EL (cell line): ENCODE data around the gene ATG2B.

ENCODE experiments used
- DNase-seq: peaks from one replicate; pipeline ENCODE4 v3.0.0-alpha.2; 2016

ATG2B gene

DNA sequence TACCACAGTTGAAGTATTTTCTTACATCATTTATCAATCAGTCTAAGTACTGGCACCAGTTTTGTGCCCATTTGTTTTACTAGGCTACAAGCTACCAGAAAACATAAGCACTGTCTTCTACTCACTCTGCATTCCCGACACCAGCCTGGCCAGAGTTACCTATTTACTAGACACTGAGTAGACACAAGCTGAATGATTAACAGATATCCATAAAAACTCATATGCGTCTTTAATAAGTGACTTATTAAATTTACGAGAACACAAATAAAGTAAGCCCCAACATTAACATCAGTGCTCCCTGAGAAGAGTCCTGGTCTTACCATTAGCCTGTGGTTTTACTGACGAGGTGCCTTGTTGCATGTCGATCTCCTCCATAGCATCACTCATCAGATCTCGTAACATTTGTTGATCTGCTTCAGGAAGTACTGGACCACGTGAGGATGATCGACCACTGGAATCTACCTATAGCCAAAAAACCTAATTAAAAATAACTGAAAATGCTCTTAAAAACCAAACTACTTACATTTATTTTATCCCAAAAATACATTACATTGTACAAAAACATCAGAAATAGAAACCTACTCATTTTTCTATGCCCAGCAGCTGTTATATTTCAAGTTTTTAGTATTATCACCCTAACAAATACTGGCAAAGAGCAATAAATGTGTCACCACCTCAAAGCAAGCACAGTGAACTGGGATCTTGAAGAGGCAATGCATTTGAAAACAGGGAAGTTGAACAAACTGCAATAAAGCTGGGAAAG lies 53.8 kb downstream of the ATG2B start:
- no peak for DNase-seq

GRCh38 chr14:96307434-96307833 lies 55.7 kb downstream of the ATG2B start:
- no peak for DNase-seq

DNA sequence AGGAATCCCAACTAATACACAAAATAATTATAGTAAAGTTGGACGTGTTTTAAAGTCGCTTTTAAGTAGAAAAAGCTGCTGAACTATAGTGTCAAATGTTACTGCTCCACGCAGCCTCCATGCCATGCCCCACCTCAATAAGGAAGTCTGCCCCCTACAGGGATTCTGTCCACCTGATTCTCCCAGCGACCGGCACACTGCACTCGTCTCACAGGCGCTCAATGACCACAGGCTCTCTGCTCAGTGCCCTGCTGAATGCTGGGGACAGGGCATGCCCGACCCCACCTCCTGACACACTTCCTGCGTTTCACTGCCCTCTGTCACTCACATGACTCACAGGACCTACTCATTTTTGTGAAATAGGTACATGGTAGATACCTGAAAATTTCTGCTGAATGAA lies 58.2 kb downstream of the ATG2B start:
- DNase-seq: no peak

- DNase-seq: no peak
Observed at GRCh38 chr14:96303981-96304380, 59.2 kb downstream of the ATG2B start.

DNA sequence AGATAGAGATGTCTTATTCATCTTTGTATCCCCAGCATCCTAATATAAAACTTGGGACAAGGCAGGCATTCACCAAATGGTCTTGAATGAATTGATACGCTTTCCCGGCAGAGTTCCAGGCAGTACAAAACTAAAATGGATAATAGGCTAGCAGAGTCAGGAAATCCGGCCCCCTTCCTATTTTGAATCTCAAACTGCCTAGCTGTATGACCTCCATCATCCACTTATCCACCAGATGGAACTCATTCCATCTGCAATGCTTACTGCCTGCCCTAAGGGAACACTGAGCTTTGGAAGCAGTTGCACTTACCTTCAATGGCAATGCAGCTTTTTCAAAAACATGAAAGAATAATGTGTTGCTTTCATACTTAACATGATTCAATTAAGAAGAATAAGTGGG lies 63.7 kb downstream of the ATG2B start:
- DNase-seq: no peak

- no peak for DNase-seq
Observed at GRCh38 chr14:96297997-96298515, 65.1 kb downstream of the ATG2B start.

- no peak for DNase-seq
Observed at GRCh38 chr14:96297000-96297399, 66.1 kb downstream of the ATG2B start.

DNA sequence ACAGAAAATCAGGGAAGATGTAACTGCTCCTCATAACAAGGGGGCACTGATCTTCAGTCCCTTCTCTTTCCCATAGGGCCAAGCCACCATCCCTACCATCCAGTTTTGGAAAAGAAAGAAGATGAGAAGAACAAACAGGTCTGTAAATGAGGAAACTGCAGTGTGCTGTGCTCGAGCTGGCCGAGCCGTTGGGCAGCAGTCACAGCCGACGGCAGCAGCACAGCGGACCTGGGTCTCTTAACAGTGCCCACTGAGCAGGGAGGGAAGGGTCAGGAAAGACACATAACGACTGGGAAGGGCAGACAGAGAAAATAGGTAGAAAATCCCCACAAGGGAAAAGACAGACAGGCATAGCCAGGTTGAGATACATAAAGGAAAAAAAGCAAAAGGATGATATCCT lies 68.9 kb downstream of the ATG2B start:
- DNase-seq: no peak

GRCh38 chr14:96287856-96288255 lies 75.3 kb downstream of the ATG2B start:
- DNase-seq: no peak

DNA sequence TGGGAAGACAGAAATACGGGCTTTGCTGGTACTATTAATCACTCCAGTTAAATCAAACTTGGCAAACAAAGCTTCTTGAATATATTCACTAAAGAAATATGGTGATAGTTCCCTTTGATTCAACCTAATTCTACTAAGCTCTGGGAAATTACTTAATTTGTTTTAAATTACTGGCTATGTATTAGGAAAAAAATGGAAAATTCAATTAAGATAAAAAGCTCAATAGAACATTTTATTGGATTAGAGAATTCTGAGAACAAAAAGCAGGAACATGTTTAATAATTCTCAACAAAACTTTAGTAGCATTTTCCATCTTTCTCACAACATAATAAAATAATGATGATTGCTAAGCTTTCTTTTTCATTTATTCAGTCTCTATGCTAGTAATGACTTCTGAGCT lies 76.9 kb downstream of the ATG2B start:
- DNase-seq: no peak

GRCh38 chr14:96285667-96286066 lies 77.5 kb downstream of the ATG2B start:
- no peak for DNase-seq

DNA sequence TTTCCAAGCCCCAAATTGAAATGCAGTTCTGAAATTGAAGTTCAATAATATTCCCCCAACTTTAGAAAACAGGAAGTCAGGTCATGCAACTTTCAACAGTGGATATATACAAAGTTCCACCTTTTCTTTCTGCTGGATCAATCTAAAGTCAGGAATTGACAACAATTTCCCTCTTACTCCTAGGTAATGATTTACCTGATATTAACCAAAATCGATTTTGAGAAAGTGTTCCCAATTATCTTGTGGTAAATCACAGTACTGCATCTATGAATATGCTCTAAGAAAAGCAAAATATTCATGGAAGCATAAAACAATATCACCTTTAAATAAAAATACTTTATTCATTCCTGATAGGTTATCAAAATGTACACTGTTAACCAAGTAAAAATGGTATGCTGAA lies 78.7 kb downstream of the ATG2B start:
- DNase-seq: no peak

DNA sequence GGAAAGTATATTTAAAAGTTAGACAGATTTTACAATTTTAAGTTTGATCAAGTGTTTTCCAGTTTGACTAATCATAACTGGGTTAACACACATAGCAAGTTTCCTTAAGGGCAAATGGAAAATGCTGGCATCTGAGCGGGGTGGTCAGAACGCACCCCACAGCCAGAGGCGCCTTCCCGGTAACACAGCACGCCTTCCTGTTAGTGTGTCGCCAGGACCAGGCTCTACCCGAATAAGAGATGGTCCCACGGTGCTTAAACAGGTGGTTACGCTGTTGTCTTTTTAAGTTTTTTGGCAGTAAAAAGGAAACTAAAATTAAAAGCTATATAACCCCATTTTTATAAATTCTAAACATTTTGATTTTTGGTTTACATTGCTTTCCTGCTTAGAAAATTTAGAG lies 79.1 kb downstream of the ATG2B start:
- no peak for DNase-seq

GRCh38 chr14:96281486-96281885 lies 81.7 kb downstream of the ATG2B start:
- DNase-seq: no peak

DNA sequence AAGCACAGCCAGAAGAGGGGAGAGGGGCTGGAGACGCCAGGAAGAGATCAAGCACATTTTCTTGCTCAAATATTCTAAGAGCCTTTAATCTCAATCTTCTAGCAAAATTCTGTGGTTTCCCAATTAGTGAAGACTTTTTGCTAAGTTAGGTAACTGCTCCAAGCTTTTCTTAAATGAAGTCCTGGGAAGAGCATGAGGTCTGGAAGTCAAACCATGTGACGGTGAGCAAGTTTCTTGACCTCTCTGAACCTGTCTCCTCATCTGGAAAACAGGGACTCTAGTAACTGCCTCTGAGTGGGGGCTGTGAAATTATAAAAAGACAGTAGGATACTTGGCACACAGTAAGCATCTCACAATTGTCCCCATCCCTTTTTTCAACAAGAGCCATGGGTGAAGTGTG lies 83.0 kb downstream of the ATG2B start:
- no peak for DNase-seq

- peak; percentile 51 for DNase-seq
Observed at GRCh38 chr14:96279564-96279963, 83.6 kb downstream of the ATG2B start.

DNA sequence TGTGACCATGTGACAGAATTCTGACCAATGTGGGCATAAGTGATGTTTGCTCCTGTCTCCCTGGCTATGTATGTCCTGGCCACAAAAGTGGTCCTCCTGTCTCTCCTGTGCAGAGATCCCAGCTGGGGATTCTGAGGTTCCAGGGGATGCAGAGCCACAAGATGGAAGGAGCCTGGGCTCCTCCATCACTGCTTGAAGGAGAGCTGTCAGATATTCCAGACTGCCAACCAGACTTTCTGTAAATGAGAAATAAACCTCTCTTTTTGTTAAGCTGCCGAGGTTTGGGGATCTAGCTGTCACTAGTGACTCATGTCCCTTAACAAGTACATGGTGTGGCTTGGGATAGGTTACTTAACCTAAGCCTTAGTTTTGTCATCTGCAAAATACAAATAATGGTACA lies 85.3 kb downstream of the ATG2B start:
- no peak for DNase-seq

- peak; percentile 74 for DNase-seq
Observed at GRCh38 chr14:96275177-96276112, 87.7 kb downstream of the ATG2B start.

DNA sequence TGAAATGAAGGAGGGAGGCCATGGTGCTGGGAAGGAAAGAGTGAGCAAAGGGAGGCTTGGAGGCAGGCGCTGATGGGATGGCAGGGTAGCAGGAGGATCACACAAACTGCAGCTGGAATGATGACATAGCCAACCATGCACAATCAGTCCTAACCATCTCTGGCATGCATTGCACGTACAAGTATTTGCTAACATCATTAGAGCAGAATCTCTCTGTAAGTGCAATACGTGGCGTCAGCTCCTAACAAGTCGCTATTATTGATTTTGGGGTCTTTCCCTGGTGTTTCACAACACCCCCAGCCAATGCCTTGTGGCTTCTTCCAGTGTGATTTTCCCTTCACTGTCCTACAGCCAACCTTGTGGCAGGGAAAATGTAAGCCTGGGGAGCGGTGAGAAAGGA lies 88.6 kb downstream of the ATG2B start:
- DNase-seq: peak; percentile 78

DNA sequence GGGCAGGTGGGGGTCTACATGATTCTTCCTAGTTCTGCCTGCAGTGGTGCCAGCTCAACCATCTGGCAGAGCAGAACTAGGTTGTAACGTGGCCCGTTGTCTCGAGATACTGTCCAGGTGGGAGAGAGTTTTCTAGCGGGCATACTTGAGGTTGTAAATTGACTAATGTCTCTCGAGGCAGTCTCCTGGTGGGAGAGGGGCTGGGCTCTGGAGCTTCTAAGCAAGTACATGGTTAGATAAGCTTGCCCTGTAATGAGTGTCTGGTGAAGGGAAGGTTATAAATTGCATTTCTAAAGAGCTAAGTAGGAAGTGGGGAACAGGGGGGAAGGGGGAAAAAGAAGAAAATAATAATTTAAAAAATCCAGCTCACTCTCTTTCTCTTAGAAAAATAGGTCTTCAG lies 89.0 kb downstream of the ATG2B start:
- DNase-seq: no peak

GRCh38 chr14:96273629-96274028 lies 89.5 kb downstream of the ATG2B start:
- DNase-seq: no peak

- DNase-seq: peak; percentile 34
Observed at GRCh38 chr14:96272777-96273473, 90.2 kb downstream of the ATG2B start.

DNA sequence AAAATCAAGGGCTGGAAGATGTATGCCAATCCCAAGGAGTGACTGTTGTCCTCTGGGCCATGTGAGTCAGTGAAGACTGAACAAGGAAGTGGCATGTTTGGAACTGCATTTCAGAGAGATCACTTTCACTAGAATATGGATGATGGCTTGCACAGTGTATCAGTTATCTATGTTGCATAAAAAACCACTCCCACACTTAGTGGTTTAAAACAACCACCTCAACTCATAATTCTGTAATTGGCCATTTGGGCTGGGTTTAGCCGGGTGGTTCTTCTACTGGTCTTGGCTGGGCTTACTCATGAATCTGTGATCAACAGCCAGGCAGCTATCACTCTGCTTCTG lies 91.7 kb downstream of the ATG2B start:
- peak; percentile 34 for DNase-seq
